Osteocyte (in vitro differentiated cells): ENCODE measurements around the gene TBC1D16. TPM values are rescaled to one million over a fixed set of nuclear protein-coding genes. Genes with fewer than 3 reads are reported as not detected.
"Not testable (repeated sequence)": the region's sequence is repeated elsewhere in the genome, so short reads cannot be mapped to it uniquely, and the experiment has no call there.

Source experiments
- DNase-seq: peaks from one replicate; pipeline ENCODE4 v3.0.0; 2021; ENCODE audit warnings: mixed read lengths; ENCODE audit not compliant: unreplicated experiment; ENCODE audit errors: extremely low spot score
- H3K27ac Mint-ChIP-seq: one replicate; pipeline ENCODE4 v1.8.0; 2021; ENCODE audit warnings: mild to moderate bottlenecking, mixed read lengths; ENCODE audit not compliant: unreplicated experiment
- H3K27me3 Mint-ChIP-seq: one replicate; pipeline ENCODE4 v1.8.0; 2021; ENCODE audit warnings: mixed read lengths; ENCODE audit not compliant: unreplicated experiment
- H3K36me3 Mint-ChIP-seq: one replicate; pipeline ENCODE4 v1.8.0; 2021; ENCODE audit warnings: mixed read lengths; ENCODE audit not compliant: unreplicated experiment
- H3K4me1 Mint-ChIP-seq: one replicate; pipeline ENCODE4 v1.8.0; 2021; ENCODE audit warnings: mixed read lengths; ENCODE audit not compliant: unreplicated experiment
- H3K4me3 Mint-ChIP-seq: one replicate; pipeline ENCODE4 v1.8.0; 2021; ENCODE audit warnings: mild to moderate bottlenecking, moderate library complexity, mixed read lengths; ENCODE audit not compliant: unreplicated experiment
- H3K9me3 Mint-ChIP-seq: one replicate; pipeline ENCODE4 v1.8.0; 2021; ENCODE audit warnings: mixed read lengths; ENCODE audit not compliant: unreplicated experiment
- total RNA-seq: library from RNA; stranded (reverse); gene quantifications from 2 replicates; pipeline ENCODE4 v1.2.1, GENCODE V29; 2021
- TF ChIP-seq, protein P1 (sequence below): fragments of 200-600 bp; sonication (generic); IDR thresholded peaks from 2 replicates; pipeline ENCODE4 v1.5.0; 2021; ENCODE audit warnings: antibody characterized with exemption, mild to moderate bottlenecking, moderate library complexity

TBC1D16 gene
- total RNA-seq, 1 donor from 2014 or later, result 45.9 TPM

DNA sequence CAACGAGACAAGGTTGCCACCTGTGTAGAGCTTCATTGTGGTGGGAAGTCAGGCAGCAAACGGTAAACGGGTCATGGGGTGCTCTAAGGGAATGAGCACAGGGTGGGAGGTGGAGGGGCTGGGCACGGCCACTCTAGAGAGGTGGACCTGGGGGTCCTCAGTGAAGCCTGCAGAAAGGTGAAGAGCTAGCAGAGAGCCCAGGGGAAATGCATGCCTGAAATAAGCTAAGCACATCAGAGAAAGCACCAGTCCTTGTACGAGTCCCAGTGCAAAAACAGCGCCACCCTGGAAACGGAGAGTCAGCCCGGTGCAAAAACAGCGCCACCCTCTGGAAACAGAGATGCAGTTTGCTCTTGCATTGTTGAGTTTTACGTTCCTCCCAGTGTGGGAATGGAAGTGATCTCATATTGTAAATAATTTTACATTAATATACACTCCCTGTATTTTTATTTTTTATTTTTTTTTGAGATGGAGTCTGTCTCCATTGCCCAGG, 65.0 kb downstream of the TBC1D16 start:
- no peak overlapping the region for H3K4me3 Mint-ChIP-seq
- peaks cover 21% of the 10 kb centered on the region for H3K4me1 Mint-ChIP-seq
- no peak overlapping the region for H3K27ac Mint-ChIP-seq
- H3K9me3 Mint-ChIP-seq, result no peaks in the 10 kb centered on the region
- TF ChIP-seq, protein P1, sequence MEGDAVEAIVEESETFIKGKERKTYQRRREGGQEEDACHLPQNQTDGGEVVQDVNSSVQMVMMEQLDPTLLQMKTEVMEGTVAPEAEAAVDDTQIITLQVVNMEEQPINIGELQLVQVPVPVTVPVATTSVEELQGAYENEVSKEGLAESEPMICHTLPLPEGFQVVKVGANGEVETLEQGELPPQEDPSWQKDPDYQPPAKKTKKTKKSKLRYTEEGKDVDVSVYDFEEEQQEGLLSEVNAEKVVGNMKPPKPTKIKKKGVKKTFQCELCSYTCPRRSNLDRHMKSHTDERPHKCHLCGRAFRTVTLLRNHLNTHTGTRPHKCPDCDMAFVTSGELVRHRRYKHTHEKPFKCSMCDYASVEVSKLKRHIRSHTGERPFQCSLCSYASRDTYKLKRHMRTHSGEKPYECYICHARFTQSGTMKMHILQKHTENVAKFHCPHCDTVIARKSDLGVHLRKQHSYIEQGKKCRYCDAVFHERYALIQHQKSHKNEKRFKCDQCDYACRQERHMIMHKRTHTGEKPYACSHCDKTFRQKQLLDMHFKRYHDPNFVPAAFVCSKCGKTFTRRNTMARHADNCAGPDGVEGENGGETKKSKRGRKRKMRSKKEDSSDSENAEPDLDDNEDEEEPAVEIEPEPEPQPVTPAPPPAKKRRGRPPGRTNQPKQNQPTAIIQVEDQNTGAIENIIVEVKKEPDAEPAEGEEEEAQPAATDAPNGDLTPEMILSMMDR, result peak; percentile 46
- no peaks in the 10 kb centered on the region for H3K27me3 Mint-ChIP-seq
- peaks cover 18% of the 10 kb centered on the region for H3K36me3 Mint-ChIP-seq
- DNase-seq, result no peak

DNA sequence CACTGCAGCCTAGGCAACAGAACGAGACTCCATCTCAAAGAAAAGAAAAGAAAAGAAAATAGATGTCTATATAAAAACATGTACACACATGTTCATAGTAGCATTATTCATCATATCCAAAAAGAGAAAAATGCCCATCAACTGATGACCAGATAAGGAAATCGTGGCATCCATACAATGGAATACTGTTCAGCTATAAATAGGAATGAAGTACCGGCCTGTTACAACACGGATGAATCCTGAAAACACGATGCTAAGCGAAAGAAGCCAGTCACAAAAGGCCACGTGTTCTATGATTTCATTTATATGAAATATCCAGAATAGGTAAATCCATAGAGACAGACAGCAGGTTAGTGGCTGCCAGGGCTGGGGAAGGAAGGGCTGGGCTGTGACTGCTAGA, 65.8 kb downstream of the TBC1D16 start:
- Mint-ChIP-seq H3K9me3 (no peaks in the 10 kb centered on the region), H3K27ac (no peak overlapping the region), H3K4me1 (peaks cover 24% of the 10 kb centered on the region), H3K27me3 (no peaks in the 10 kb centered on the region), H3K4me3 (no peak overlapping the region), H3K36me3 (peaks cover 18% of the 10 kb centered on the region)
- DNase-seq, result no peak
- TF ChIP-seq, protein P1, result no peak

DNA sequence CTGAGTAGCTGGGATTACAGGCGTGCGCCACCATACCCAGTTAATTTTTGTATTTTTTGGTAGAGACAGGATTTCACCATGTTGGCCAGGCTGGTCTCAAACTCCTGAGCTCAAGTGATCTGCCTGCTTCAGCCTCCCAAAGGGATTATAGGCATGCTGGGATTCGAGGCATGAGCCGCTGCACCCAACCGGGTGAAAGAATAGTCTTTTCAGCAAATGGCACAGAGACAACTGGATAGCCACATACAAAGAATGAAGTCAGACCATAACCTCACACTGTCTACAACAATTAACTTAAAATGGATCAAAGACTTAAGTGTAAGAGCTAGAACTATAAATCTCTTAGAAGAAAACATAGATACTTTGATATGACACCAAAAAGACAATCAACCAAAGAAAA, 67.6 kb downstream of the TBC1D16 start:
- Mint-ChIP-seq H3K9me3 (no peaks in the 10 kb centered on the region), H3K27ac (no peak overlapping the region), H3K4me1 (peaks cover 17% of the 10 kb centered on the region), H3K4me3 (no peak overlapping the region), H3K27me3 (no peaks in the 10 kb centered on the region), H3K36me3 (peaks cover 21% of the 10 kb centered on the region)
- DNase-seq, result no peak
- TF ChIP-seq, protein P1, result no peak

DNA sequence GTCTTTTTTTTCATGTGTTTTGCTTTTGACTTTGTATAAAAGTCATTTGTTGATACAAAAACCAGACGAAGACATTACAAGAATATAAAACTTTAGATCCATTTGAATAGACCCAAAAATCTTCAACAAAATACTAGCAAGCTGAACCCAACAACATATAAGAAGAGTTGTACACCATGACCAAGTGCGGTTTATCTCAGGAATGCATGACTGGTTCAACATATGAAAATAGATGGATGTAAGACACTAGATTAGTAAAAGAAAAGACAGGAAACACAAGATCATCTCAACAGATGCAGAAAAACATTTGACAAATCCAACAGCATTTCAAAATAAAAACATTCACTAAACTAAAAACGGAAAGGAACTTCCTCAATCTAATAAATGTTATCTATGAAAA, 69.0 kb downstream of the TBC1D16 start:
- peaks cover 14% of the 10 kb centered on the region for H3K36me3 Mint-ChIP-seq
- DNase-seq, result no peak
- H3K27me3 Mint-ChIP-seq, result no peaks in the 10 kb centered on the region
- H3K4me1 Mint-ChIP-seq, result peaks cover 17% of the 10 kb centered on the region
- no peaks in the 10 kb centered on the region for H3K9me3 Mint-ChIP-seq
- peak overlapping the region; percentile 82 for H3K27ac Mint-ChIP-seq
- TF ChIP-seq, protein P1, result no peak
- H3K4me3 Mint-ChIP-seq, result no peak overlapping the region

DNA sequence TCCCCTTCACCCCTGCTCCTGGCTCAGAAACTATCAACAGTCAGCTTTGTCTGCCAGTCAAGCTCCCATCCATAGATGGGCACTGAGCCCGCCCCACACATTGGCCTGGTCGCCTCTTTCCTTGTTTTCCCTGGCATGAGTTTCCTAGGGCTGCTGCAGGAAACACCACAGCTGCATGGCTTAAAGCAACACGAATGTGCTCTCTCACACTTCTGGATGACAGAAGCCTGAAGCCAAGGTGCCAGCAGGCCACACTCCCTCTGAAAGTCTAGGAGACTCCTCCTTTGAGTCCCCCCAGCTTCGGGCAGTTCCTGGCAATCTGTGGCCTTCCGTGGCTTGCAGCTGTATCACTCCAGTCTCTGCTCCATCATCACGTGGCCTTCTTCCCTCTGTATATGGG, 69.9 kb downstream of the TBC1D16 start:
- H3K4me3 Mint-ChIP-seq, result no peak overlapping the region
- peaks cover 22% of the 10 kb centered on the region for H3K4me1 Mint-ChIP-seq
- peaks cover 6% of the 10 kb centered on the region for H3K9me3 Mint-ChIP-seq
- TF ChIP-seq, protein P1, result no peak
- DNase-seq, result no peak
- peaks cover 11% of the 10 kb centered on the region for H3K36me3 Mint-ChIP-seq
- no peaks in the 10 kb centered on the region for H3K27me3 Mint-ChIP-seq
- H3K27ac Mint-ChIP-seq, result peak overlapping the region; percentile 82

DNA sequence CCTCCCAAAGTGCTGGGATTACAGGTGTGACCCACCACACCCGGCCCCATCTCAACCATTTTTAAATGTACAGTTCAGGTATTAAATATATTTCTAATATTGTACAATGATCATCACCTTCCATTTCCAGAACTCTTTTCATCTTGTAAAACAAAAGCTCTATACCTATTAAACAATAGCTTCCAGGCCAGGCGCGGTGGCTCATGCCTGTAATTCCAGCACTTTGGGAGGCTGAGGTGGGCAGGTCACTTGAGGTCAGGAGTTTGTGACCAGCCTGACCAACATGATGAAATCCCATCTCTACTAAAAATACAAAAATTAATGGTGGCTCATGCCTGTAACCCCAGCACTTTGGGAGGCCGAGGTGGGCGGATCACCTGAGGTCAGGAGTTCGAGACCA, 73.2 kb downstream of the TBC1D16 start:
- not testable (repeated sequence) for H3K9me3 Mint-ChIP-seq, H3K4me3 Mint-ChIP-seq, DNase-seq, H3K27ac Mint-ChIP-seq, H3K36me3 Mint-ChIP-seq, H3K27me3 Mint-ChIP-seq
- peaks cover 33% of the 10 kb centered on the region for H3K4me1 Mint-ChIP-seq

DNA sequence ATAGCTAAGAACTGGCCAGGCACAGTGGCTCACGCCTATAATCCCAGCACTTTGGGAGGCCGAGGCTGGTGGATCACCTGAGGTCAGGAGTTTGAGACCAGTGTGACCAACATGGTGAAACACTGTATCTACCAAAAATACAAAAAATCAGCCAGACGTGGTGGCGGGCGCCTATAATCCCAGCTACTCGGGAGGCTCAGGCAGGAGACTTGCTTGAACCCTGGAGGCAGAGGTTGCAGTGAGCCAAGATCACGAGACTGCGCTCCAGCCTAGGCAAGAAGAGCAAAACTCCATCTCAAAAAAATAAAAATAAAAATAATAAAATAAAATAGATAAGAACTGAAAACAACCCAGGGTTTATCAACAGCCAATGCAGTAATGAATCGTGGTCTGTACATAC, 74.1 kb downstream of the TBC1D16 start:
- H3K4me3 Mint-ChIP-seq, H3K36me3 Mint-ChIP-seq, H3K9me3 Mint-ChIP-seq, DNase-seq, H3K27me3 Mint-ChIP-seq: not testable (repeated sequence)
- H3K27ac Mint-ChIP-seq, result peak overlapping the region; percentile 55
- H3K4me1 Mint-ChIP-seq, result peaks cover 38% of the 10 kb centered on the region
